B cell (primary cell): ENCODE results near the gene TCF3. TPM values are rescaled to one million over a fixed set of nuclear protein-coding genes. Genes with fewer than 3 reads are reported as not detected.

Experiments
- ATAC-seq: fragments of 200-7000 bp; cut with Tn5 transposase; one replicate; pipeline ENCODE4 v1.10.0; 2021; ENCODE audit warnings: low read depth, mild to moderate bottlenecking, moderate number of reproducible peaks, moderate library complexity
- CTCF ChIA-PET: fragments of 350-600 bp; sonication (Branson Sonifier 250); formaldehyde crosslinking; loops from one replicate; lab custom pipeline; 2021; ENCODE audit warnings: antibody characterized with exemption, inconsistent platforms; lab: Charles Lee
- POLR2A ChIA-PET: fragments of 350-600 bp; sonication (Branson Sonifier 250); formaldehyde crosslinking; loops from one replicate; lab custom pipeline; 2021; ENCODE audit warnings: antibody characterized with exemption; lab: Charles Lee
- DNase-seq: peaks from one replicate; pipeline ENCODE4 v3.0.0; 2013
- H2AFZ ChIP-seq: 2 replicates; pipeline ENCODE4 v1.6.1; 2012; ENCODE audit warnings: mild to moderate bottlenecking, low read depth, low read length; ENCODE audit not compliant: insufficient read depth, poor library complexity, severe bottlenecking
- H3K27ac ChIP-seq, 2 donors: 1 replicate in 1 of 2; 2 replicates in 1 of 2; pipeline ENCODE4 v1.5.1; 2012 to 2013; ENCODE audit warnings: low read length in 2 of 2, mild to moderate bottlenecking in 2 of 2, moderate library complexity in 1 of 2
- H3K27me3 ChIP-seq, 4 experiments: fragments of 200-600 bp in 1 of 4; sonication (generic) in 1 of 4; replicated peaks in 1 of 4; 1 replicate in 2 of 4; 2 replicates in 2 of 4; pipeline versions ENCODE4 v1.6.1 to v1.7.0; 2013 to 2016; ENCODE audit warnings: low read length in 3 of 4, mild to moderate bottlenecking in 2 of 4, mixed read lengths in 1 of 4, moderate library complexity in 1 of 4; ENCODE audit not compliant: insufficient read depth in 4 of 4, control insufficient read depth in 3 of 4; ENCODE audit errors: control extremely low read depth in 1 of 4
- H3K36me3 ChIP-seq, 2 experiments: replicated peaks in 1 of 2; 1 replicate in 1 of 2; 2 replicates in 1 of 2; pipeline versions ENCODE4 v1.6.1 to v1.7.1; 2013; ENCODE audit warnings: low read length in 1 of 2; ENCODE audit not compliant: insufficient read depth in 2 of 2, control insufficient read depth in 1 of 2; ENCODE audit errors: control extremely low read depth in 1 of 2, extremely low read depth in 1 of 2
- H3K4me1 ChIP-seq, 2 donors: fragments of 200-600 bp in 1 of 2; sonication (generic) in 1 of 2; 1 replicate in 1 of 2; 2 replicates in 1 of 2; pipeline versions ENCODE4 v1.5.1 to v1.6.1; 2013 to 2017; ENCODE audit warnings: low read length in 2 of 2; ENCODE audit not compliant: control insufficient read depth in 2 of 2, insufficient read depth in 2 of 2
- H3K4me2 ChIP-seq: replicated peaks from 2 replicates; pipeline ENCODE3; 2012; ENCODE audit warnings: mild to moderate bottlenecking, low read depth, low read length; ENCODE audit not compliant: poor library complexity, severe bottlenecking
- H3K4me3 ChIP-seq, 5 experiments: fragments of 200-600 bp in 1 of 5; sonication (generic) in 1 of 5; 1 replicate in 3 of 5; 2 replicates in 2 of 5; pipeline versions ENCODE4 v1.5.1 to v1.7.0; 2011 to 2016; ENCODE audit warnings: low read length in 4 of 5, mild to moderate bottlenecking in 4 of 5, low read depth in 2 of 5, control low read depth in 1 of 5, moderate library complexity in 1 of 5; ENCODE audit not compliant: insufficient read depth in 1 of 5; ENCODE audit errors: control extremely low read depth in 1 of 5, extremely low read depth in 1 of 5
- H3K79me2 ChIP-seq: fragments of 200-600 bp; sonication (generic); one replicate; pipeline ENCODE4 v1.6.0; 2016; ENCODE audit warnings: low read length; ENCODE audit not compliant: control insufficient read depth, insufficient read depth
- H3K9ac ChIP-seq: fragments of 200-600 bp; sonication (generic); 2 replicates; pipeline ENCODE4 v1.6.1; 2017; ENCODE audit warnings: mild to moderate bottlenecking, low read length, moderate library complexity
- H3K9me3 ChIP-seq, 3 donors: one replicate each; pipeline versions ENCODE4 v1.6.1 to v1.7.1; 2013; ENCODE audit warnings: low read length in 2 of 3; ENCODE audit not compliant: control insufficient read depth in 2 of 3, insufficient read depth in 1 of 3; ENCODE audit errors: control extremely low read depth in 1 of 3
- H4K20me1 ChIP-seq: 2 replicates; pipeline ENCODE4 v1.6.0; 2012; ENCODE audit warnings: mild to moderate bottlenecking, low read length; ENCODE audit not compliant: insufficient read depth, control insufficient read depth, poor library complexity, severe bottlenecking
- H3K27ac Mint-ChIP-seq: one replicate; pipeline ENCODE4 v1.8.0; 2021; ENCODE audit warnings: mixed read lengths
- H3K27me3 Mint-ChIP-seq: one replicate; pipeline ENCODE4 v1.8.0; 2021; ENCODE audit warnings: mixed read lengths
- H3K4me1 Mint-ChIP-seq: one replicate; pipeline ENCODE4 v1.8.0; 2021; ENCODE audit warnings: mixed read lengths
- H3K4me3 Mint-ChIP-seq: one replicate; pipeline ENCODE4 v1.8.0; 2021; ENCODE audit warnings: mixed read lengths
- H3K9me3 Mint-ChIP-seq: one replicate; pipeline ENCODE4 v1.8.0; 2022; ENCODE audit warnings: mixed read lengths; ENCODE audit not compliant: insufficient read depth
- EZH2 ChIP-seq: IDR thresholded peaks from 2 replicates; pipeline ENCODE4 v1.6.1; 2012; ENCODE audit warnings: borderline replicate concordance, low read depth, mild to moderate bottlenecking, moderate library complexity, low read length; ENCODE audit not compliant: insufficient read depth, poor library complexity, severe bottlenecking
- WGBS: methylation state at CpG from one replicate; pipeline ENCODE4 v1.1.5; 2013; ENCODE audit warnings: missing lambda C conversion rate; ENCODE audit not compliant: insufficient coverage; 5-methylcytosine and 5-hydroxymethylcytosine counted together
- intact Hi-C: fragments of 100-400 bp; cut with micrococcal nuclease; formaldehyde crosslinking; loops from one replicate; pipeline ENCODE4 v1.10.0; 2022
- polyA plus RNA-seq: library from polyadenylated mRNA; depleted of rRNA; stranded (reverse); fragments of >200 nt; gene quantifications from 2 replicates; pipeline ENCODE4 v1.2.3, GENCODE V29; 2012
- total RNA-seq, 2 donors: library from RNA; stranded (reverse); fragments of 120-200 nt in 1 of 2; gene quantifications; 1 replicate in 1 of 2; 2 replicates in 1 of 2; pipeline versions ENCODE4 v1.2.3 to v1.2.4, GENCODE V29; 2013 to 2022
- TF ChIP-seq, protein P1 (sequence below): fragments of 200-600 bp; IDR thresholded peaks from one replicate; pipeline ENCODE4 v1.8.0; 2022; ENCODE audit warnings: antibody characterized with exemption, mild to moderate bottlenecking

TCF3 gene
- total and polyA plus RNA-seq, 2 donors (not counting 1 experiment from before 2014, with no cell fraction given) = 278 to 588 TPM

DNA sequence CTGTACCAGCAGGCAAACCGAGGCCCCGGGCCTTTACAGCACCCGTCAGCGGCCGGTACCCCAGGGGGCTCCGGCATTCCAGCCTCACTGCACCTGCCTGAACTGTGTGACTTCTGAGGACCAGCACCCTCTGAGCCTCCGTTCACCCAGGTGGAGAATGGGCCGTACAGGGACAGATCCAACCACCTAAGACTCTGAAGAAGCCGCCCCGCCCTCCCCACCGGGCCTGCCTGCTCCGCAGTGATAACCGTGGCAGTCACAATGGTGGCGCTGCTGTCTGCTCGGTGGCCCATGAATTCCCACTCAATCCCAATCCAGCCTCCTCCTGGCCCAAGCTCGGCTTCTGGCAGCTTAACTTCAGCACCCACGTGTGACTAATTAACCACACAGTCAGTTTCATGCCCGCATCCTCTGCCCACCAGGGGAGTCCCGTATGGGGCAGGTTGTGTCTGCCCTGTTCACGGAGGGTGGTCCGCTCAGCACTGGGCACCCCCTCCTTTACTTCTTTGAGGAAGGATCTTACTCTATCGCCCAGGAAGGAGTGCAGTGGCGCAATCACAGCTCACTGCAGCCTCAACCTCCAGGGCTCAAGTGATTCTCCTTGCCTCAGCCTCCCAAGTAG lies 3.4 kb downstream of the TCF3 start:
- H3K4me1 Mint-ChIP-seq = peaks cover 51% of the 10 kb centered on the region
- Histone ChIP-seq H3K9ac (peak overlapping the region; percentile 70), H3K27me3 (no peaks in the 10 kb centered on the region), H2AFZ (no peak overlapping the region), H3K4me1 (peaks cover 39 to 57% of the 10 kb centered on the region in 2 donors), H3K4me2 (peak overlapping the region; percentile 87), H4K20me1 (peaks cover 73% of the 10 kb centered on the region), H3K9me3 (no peaks in the 10 kb centered on the region), H3K36me3 (peaks cover 0 to 40% of the 10 kb centered on the region in 2 experiments), H3K27ac (peak overlapping the region; percentile 67 to 70), H3K79me2 (peaks cover 62% of the 10 kb centered on the region), H3K4me3 (peak overlapping the region in 4 of 5 experiments; percentile 3 to 74 (median 65))
- POLR2A ChIA-PET = interaction anchor here (0.6 to 4.7 kb wide), 6 partner anchors 12 to 380 kb away, joined by 3 to 43 read pairs (median 4); partner anchors contain the start of gene CIRBP
- no peaks in the 10 kb centered on the region for H3K27me3 Mint-ChIP-seq
- H3K4me3 Mint-ChIP-seq = peak overlapping the region; percentile 96
- intact Hi-C loops = loop anchor here (2.0 kb wide), 1 partner anchor 24 kb away; no protein-coding TSS in a partner anchor
- 5% methylated on average over 23 of the region's 23 CpGs for WGBS
- DNase-seq (peak; percentile 71), ATAC-seq (no peak)
- CTCF ChIA-PET = interaction anchor here (1.2 to 7.3 kb wide), 4 partner anchors 14 to 118 kb away, joined by 4 to 114 read pairs (median 30); no protein-coding TSS in a partner anchor
- no peaks in the 10 kb centered on the region for H3K9me3 Mint-ChIP-seq
- TF ChIP-seq, protein P1, sequence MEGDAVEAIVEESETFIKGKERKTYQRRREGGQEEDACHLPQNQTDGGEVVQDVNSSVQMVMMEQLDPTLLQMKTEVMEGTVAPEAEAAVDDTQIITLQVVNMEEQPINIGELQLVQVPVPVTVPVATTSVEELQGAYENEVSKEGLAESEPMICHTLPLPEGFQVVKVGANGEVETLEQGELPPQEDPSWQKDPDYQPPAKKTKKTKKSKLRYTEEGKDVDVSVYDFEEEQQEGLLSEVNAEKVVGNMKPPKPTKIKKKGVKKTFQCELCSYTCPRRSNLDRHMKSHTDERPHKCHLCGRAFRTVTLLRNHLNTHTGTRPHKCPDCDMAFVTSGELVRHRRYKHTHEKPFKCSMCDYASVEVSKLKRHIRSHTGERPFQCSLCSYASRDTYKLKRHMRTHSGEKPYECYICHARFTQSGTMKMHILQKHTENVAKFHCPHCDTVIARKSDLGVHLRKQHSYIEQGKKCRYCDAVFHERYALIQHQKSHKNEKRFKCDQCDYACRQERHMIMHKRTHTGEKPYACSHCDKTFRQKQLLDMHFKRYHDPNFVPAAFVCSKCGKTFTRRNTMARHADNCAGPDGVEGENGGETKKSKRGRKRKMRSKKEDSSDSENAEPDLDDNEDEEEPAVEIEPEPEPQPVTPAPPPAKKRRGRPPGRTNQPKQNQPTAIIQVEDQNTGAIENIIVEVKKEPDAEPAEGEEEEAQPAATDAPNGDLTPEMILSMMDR = no peak
- no peak for TF ChIP-seq EZH2
- peak overlapping the region; percentile 96 for H3K27ac Mint-ChIP-seq

DNA sequence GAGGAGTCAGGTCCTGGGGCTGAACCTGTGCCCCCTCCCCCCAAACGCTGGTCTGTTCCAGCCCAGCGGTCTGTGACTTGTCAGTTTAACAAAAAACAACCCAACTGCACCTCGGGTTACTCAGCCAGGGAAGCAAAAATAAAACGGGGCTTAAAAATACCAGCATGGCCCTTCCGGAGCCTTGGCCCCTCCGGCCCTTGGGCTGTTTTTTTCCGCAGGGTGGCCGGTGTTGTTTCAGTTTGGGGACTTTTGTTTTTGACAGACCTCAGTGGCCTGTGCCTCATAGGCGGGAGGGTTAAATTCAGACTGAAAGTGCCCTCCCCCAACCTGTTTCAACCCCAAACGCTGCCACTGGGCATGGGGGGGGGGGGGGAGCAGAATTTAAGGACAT lies 4.0 kb downstream of the TCF3 start:
- Histone ChIP-seq H3K27me3 (no peaks in the 10 kb centered on the region), H2AFZ (no peak overlapping the region), H3K36me3 (peaks cover 0 to 44% of the 10 kb centered on the region in 2 experiments), H3K4me3 (peak overlapping the region in 4 of 5 experiments; percentile 3 to 74 (median 65)), H3K79me2 (peaks cover 62% of the 10 kb centered on the region), H3K27ac (peak overlapping the region; percentile 67 to 70), H4K20me1 (peaks cover 78% of the 10 kb centered on the region), H3K9ac (peak overlapping the region; percentile 70), H3K4me1 (peaks cover 39 to 52% of the 10 kb centered on the region in 2 donors), H3K4me2 (peak overlapping the region; percentile 87), H3K9me3 (no peaks in the 10 kb centered on the region)
- Mint-ChIP-seq H3K4me3 (peak overlapping the region; percentile 96), H3K4me1 (peaks cover 51% of the 10 kb centered on the region), H3K27ac (peak overlapping the region; percentile 96), H3K9me3 (no peaks in the 10 kb centered on the region), H3K27me3 (no peaks in the 10 kb centered on the region)
- CTCF ChIA-PET = interaction anchor here (1.2 to 7.3 kb wide), 2 partner anchors 23 to 24 kb away, joined by 4 to 114 read pairs; no protein-coding TSS in a partner anchor
- DNase-seq (no peak), ATAC-seq (peak; percentile 7)
- intact Hi-C loops = loop anchor here (2.0 kb wide), 1 partner anchor 24 kb away; no protein-coding TSS in a partner anchor
- TF ChIP-seq EZH2 = no peak
- TF ChIP-seq, protein P1 = no peak
- POLR2A ChIA-PET = interaction anchor here (0.6 to 4.7 kb wide), 5 partner anchors 9 to 380 kb away, joined by 3 to 43 read pairs (median 4); partner anchors contain the start of gene CIRBP
- 0% methylated on average over 2 of the region's 10 CpGs for WGBS
